Articular chondrocyte of knee joint (primary cell): ENCODE results near the gene LGALS14. TPM values are rescaled to one million over a fixed set of nuclear protein-coding genes. Genes with fewer than 3 reads are reported as not detected.

Experiments
- small RNA-seq: library from RNA; depleted of rRNA; stranded (forward); fragments of <200 nt; gene quantifications from one replicate; pipeline ENCODE3, GENCODE V24; 2012
- total RNA-seq: library from RNA; depleted of rRNA; stranded (reverse); fragments of >200 nt; gene quantifications from 2 replicates; pipeline ENCODE4 v1.2.3, GENCODE V29; 2012

The LGALS14 gene, protein sequence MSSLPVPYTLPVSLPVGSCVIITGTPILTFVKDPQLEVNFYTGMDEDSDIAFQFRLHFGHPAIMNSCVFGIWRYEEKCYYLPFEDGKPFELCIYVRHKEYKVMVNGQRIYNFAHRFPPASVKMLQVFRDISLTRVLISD
- not detected in 2 replicates for total RNA-seq

DNA sequence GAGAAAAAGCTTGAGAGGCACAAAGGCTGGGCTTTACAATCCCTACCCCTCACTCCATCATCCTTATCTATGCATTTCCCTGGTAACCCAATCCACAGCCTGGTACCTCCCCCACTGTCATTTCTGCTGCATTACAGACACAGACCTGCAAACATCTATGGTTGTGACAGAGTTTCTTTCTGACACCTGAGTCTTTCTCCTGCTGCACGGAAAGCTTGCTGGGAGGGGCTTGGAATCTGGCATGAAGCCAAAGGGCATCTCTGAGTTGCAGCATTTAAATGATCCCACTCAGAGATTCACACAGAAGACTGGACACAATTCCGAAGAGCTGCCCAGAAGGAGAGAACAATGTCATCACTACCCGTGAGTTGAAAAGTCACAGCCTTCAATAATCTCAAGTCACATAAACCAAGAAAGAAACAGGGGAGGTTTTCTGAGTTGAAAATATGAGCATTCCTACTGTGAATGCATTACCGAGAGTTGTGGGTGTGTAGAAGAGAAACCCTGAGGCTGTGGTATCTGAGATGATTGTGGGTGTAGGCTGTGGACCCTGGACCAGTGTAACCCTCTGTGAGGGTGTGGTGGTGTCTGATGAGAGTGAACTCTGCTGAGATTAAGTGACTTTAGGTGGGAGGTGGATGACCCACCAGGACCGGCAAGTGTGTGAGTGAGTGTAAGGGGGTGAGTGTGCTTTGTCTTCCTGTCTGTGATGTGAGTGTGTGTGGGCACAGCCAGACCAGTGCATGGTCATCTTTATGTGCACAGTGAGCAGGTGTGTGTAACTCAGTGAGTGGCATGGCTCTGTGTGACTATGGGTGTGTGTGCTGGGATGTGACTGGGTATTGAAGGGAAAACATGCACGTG, at the start of gene LGALS14:
Gene LGALS14 (plus strand): TSS at position 301 of the 864 bp plus-strand sequence. CDS start 48 bp downstream, at position 349.

DNA sequence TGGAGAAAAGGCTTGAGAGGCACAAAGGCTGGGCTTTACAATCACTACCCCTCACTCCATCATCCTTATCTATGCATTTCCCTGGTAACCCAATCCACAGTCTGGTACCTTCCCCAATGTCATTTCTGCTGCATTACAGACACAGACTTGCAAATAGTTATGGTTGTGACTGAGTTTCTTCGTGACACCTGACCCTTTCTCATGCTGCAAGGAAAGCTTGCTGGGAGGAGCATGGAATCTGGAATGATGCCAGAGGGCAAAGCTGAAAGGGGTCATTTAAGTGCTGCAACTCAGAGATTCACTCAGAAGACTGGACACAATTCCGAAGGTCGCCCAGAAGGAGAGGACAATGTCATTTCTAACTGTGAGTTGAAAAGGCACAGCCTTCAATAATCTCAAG, 48.7 kb upstream of the LGALS14 start, which contains the start of gene LGALS16:
Gene LGALS16 (plus strand): TSS at position 301 of the 400 bp plus-strand sequence. CDS start 49 bp downstream, at position 350.

DNA sequence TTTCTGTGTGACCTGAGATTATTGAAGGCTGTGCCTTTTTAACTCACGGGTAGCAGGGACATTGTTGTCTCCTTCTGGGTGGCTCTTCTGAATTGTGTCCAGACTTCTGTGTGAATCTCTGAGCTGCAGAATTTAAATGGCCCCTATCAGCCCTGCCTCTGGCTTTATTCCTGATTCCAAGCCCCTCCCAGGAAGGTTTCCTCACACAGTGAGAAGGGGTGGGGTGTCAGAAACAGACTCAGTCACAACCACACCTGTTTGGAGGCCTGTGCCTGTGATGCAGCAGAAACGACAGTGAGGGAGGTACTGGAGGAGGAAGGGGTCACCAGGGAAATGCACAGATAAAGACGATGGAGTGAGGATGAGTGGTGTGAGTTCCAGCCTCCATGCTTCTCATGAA, 33.6 kb downstream of the LGALS14 start, which contains the start of gene CLC:
Gene CLC (minus strand): TSS at position 139 of the 400 bp plus-strand sequence. CDS start 77 bp downstream, at position 62.

Small RNA genes lying within 50 kb of the gene (small RNA-seq; reads per million reads assigned to genes)
- gene RPS29P27 = not detected

Other genes starting within 250 kb of the LGALS14 start
- 39.0 and 39.7 TPM in 2 replicates for gene TIMM50, start 223.6 kb upstream of the LGALS14 start, total RNA-seq
- 0.11 and 0.13 TPM in 2 replicates for gene DLL3, start 205.5 kb upstream of the LGALS14 start, total RNA-seq
- gene SELENOV, start 189.3 kb upstream of the LGALS14 start, total RNA-seq = not detected in 2 replicates
- gene EID2B, start 171.6 kb upstream of the LGALS14 start, total RNA-seq = 2.8 and 3.3 TPM in 2 replicates
- 8.5 and 9.8 TPM in 2 replicates for gene EID2, start 164.3 kb upstream of the LGALS14 start, total RNA-seq
- gene LGALS13, start 102.0 kb upstream of the LGALS14 start, total RNA-seq = not detected in 2 replicates
- gene LGALS16, start 48.6 kb upstream of the LGALS14 start, total RNA-seq = not detected in 2 replicates
- not detected in 2 replicates for gene CLC, start 33.5 kb downstream of the LGALS14 start, total RNA-seq
- not detected in 2 replicates for gene LEUTX, start 74.4 kb downstream of the LGALS14 start, total RNA-seq
- gene DYRK1B, start 129.7 kb downstream of the LGALS14 start, total RNA-seq = 9.5 and 13.5 TPM in 2 replicates
- 93.7 and 120 TPM in 2 replicates for gene FBL, start 141.9 kb downstream of the LGALS14 start, total RNA-seq
- gene FCGBP, start 230.2 kb downstream of the LGALS14 start, total RNA-seq = 0.13 and 0.76 TPM in 2 replicates